ENCODE measurements around the gene ACVR1.
"Not testable (repeated sequence)": the region's sequence is repeated elsewhere in the genome, so short reads cannot be mapped to it uniquely, and the experiment has no call there.

Gene ACVR1

GRCh38 chr2:157757500-157757899 is 118.6 kb downstream of the ACVR1 start:
- TF ChIP-seq CTCF (conservative IDR thresholded peaks at IDR 0.05; ENCODE audit: low read length): no peak
- H3K4me3 ChIP-seq (ENCODE audit: low read length): no peak overlapping the region
- no peak for DNase-seq (ENCODE audit: low read depth)

- DNase-seq (ENCODE audit: low read depth): not testable (repeated sequence)
Observed at GRCh38 chr2:157756447-157756846, 119.7 kb downstream of the ACVR1 start.

GRCh38 chr2:157751462-157752058 is 124.6 kb downstream of the ACVR1 start:
- H3K4me3 ChIP-seq (ENCODE audit: low read length): no peak overlapping the region
- TF ChIP-seq CTCF (conservative IDR thresholded peaks at IDR 0.05; ENCODE audit: low read length): no peak
- peak; percentile 32 for DNase-seq (ENCODE audit: low read depth)

More at GRCh38 chr2:157756447-157756846, 119.7 kb downstream of the ACVR1 start:
- H3K4me3 ChIP-seq (ENCODE audit: low read length): not testable (repeated sequence)

GRCh38 chr2:157749684-157750083 is 126.4 kb downstream of the ACVR1 start:
- no peak for DNase-seq (ENCODE audit: low read depth)
- no peak for TF ChIP-seq CTCF (conservative IDR thresholded peaks at IDR 0.05; ENCODE audit: low read length)
- H3K4me3 ChIP-seq (ENCODE audit: low read length): no peak overlapping the region

GRCh38 chr2:157748371-157749142 is 127.6 kb downstream of the ACVR1 start:
- TF ChIP-seq CTCF (conservative IDR thresholded peaks at IDR 0.05; ENCODE audit: low read length): no peak
- H3K4me3 ChIP-seq (ENCODE audit: low read length): no peak overlapping the region

GRCh38 chr2:157747695-157748370 is 128.3 kb downstream of the ACVR1 start:
- H3K4me3 ChIP-seq (ENCODE audit: low read length): no peak overlapping the region
- no peak for TF ChIP-seq CTCF (conservative IDR thresholded peaks at IDR 0.05; ENCODE audit: low read length)
- peak; percentile 95 for DNase-seq (ENCODE audit: low read depth)

More at GRCh38 chr2:157748371-157749142, 127.6 kb downstream of the ACVR1 start:
- peak; percentile 75 for DNase-seq (ENCODE audit: low read depth)

GRCh38 chr2:157747280-157747679 is 128.8 kb downstream of the ACVR1 start:
- H3K4me3 ChIP-seq (ENCODE audit: low read length): no peak overlapping the region
- DNase-seq (ENCODE audit: low read depth): no peak
- TF ChIP-seq CTCF (conservative IDR thresholded peaks at IDR 0.05; ENCODE audit: low read length): no peak

Data from AG10803 (cell line).